Retinal pigment epithelial cell (primary cell): ENCODE data around the gene STAM.

ENCODE experiments used
- DNase-seq: peaks from one replicate; pipeline ENCODE4 v3.0.0-alpha.2; 2010; ENCODE audit warnings: low read depth
- H3K4me3 ChIP-seq: 2 replicates; pipeline ENCODE4 v1.5.1; 2011; ENCODE audit warnings: mild to moderate bottlenecking, low read length, control low read depth, moderate library complexity
- CTCF ChIP-seq: conservative IDR thresholded peaks from 2 replicates; pipeline ENCODE4 v1.5.1; 2011; ENCODE audit warnings: low read depth, low read length, control low read depth, inconsistent platforms

The STAM gene

GRCh38 chr10:17645621-17646345 lies 1.8 kb downstream of the STAM start:
- DNase-seq: no peak
- TF ChIP-seq CTCF: no peak
- peak overlapping the region; percentile 98 for H3K4me3 ChIP-seq

GRCh38 chr10:17647326-17647725 lies 3.4 kb downstream of the STAM start:
- H3K4me3 ChIP-seq: peak overlapping the region; percentile 19
- DNase-seq: no peak
- TF ChIP-seq CTCF: no peak

- H3K4me3 ChIP-seq: no peak overlapping the region
- DNase-seq: no peak
- no peak for TF ChIP-seq CTCF
Observed at GRCh38 chr10:17648243-17649035, 4.5 kb downstream of the STAM start.

- DNase-seq: no peak
- no peak overlapping the region for H3K4me3 ChIP-seq
- TF ChIP-seq CTCF: no peak
Observed at GRCh38 chr10:17649052-17649451, 5.1 kb downstream of the STAM start.

GRCh38 chr10:17649836-17650235 lies 5.9 kb downstream of the STAM start:
- DNase-seq: no peak
- H3K4me3 ChIP-seq: no peak overlapping the region
- no peak for TF ChIP-seq CTCF

- H3K4me3 ChIP-seq: no peak overlapping the region
- TF ChIP-seq CTCF: no peak
- no peak for DNase-seq
Observed at GRCh38 chr10:17650416-17650815, 6.5 kb downstream of the STAM start.

- no peak for TF ChIP-seq CTCF
- no peak overlapping the region for H3K4me3 ChIP-seq
- no peak for DNase-seq
Observed at GRCh38 chr10:17651896-17652295, 7.9 kb downstream of the STAM start.
